A549 (cell line): ENCODE measurements around the gene RFX6.

ENCODE experiments used
- CHD2 ChIP-seq: fragments of 150-350 bp; IDR thresholded peaks from 2 replicates; pipeline ENCODE4 v1.6.1; 2014; ENCODE audit warnings: low read length; ENCODE audit not compliant: partially characterized antibody
- FOSL2 ChIP-seq, 2 experiments: fragments of 450-650 bp in 1 of 2; fragments of >200 bp in 1 of 2; sonication (Bioruptor Twin) in 1 of 2; formaldehyde crosslinking; IDR thresholded peaks; 2 replicates each; pipeline versions ENCODE4 v1.5.0 to v1.6.1; 2016 to 2020; ENCODE audit warnings: mild to moderate bottlenecking in 1 of 2, moderate library complexity in 1 of 2
- KDM1A ChIP-seq: fragments of 200-600 bp; sonication (generic); IDR thresholded peaks from 2 replicates; pipeline ENCODE4 v1.6.1; 2016; ENCODE audit warnings: low read depth, mild to moderate bottlenecking
- KDM5A ChIP-seq: fragments of 200-600 bp; sonication (generic); IDR thresholded peaks from 2 replicates; pipeline ENCODE4 v1.6.1; 2016; ENCODE audit warnings: antibody characterized with exemption, mild to moderate bottlenecking
- POLR2A ChIP-seq: IDR thresholded peaks from 2 replicates; pipeline ENCODE4 v1.6.1; 2012; ENCODE audit warnings: mild to moderate bottlenecking, low read length
- RAD21 ChIP-seq, 2 experiments: fragments of >200 bp in 1 of 2; sonication (Bioruptor Twin) in 1 of 2; formaldehyde crosslinking in 1 of 2; IDR thresholded peaks in 1 of 2; conservative IDR thresholded peaks in 1 of 2; 2 replicates in 1 of 2; 3 replicates in 1 of 2; pipeline ENCODE4 v1.6.1; 2012 to 2018; ENCODE audit warnings: inconsistent platforms in 1 of 2
- RFX5 ChIP-seq: fragments of 450-650 bp; IDR thresholded peaks from 2 replicates; pipeline ENCODE4 v1.7.1; 2014; ENCODE audit warnings: antibody characterized with exemption, mild to moderate bottlenecking, moderate library complexity
- RNF2 ChIP-seq: fragments of 200-600 bp; sonication (generic); IDR thresholded peaks from 2 replicates; pipeline ENCODE4 v1.6.1; 2016; ENCODE audit warnings: low read depth, mild to moderate bottlenecking, antibody characterized with exemption, moderate library complexity, borderline replicate concordance
- TF ChIP-seq, protein P1 (sequence below): fragments of >200 bp; sonication (Bioruptor Twin); formaldehyde crosslinking; IDR thresholded peaks from 3 replicates; pipeline ENCODE4 v1.5.1; 2016

DNA sequence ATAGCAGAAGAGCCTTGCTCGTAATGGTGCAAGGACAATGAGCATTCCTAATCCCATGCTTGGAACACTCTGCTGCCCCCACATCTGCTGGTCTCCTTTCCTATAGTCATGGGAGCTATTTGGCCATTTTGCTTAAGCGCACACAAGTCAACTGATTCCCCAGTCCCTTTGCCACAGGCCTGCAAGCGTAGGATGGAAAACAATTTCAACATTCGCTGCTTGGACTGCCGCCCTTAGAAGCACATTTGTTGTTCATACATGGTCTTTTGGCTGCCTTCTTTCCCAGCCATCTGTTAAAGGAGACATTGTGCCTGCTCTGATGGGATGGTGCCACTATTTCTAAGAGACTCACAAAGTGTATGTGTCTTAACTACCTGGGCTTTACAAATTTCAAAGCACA lies 96.9 kb downstream of the RFX6 start:
- TF ChIP-seq, protein P1, sequence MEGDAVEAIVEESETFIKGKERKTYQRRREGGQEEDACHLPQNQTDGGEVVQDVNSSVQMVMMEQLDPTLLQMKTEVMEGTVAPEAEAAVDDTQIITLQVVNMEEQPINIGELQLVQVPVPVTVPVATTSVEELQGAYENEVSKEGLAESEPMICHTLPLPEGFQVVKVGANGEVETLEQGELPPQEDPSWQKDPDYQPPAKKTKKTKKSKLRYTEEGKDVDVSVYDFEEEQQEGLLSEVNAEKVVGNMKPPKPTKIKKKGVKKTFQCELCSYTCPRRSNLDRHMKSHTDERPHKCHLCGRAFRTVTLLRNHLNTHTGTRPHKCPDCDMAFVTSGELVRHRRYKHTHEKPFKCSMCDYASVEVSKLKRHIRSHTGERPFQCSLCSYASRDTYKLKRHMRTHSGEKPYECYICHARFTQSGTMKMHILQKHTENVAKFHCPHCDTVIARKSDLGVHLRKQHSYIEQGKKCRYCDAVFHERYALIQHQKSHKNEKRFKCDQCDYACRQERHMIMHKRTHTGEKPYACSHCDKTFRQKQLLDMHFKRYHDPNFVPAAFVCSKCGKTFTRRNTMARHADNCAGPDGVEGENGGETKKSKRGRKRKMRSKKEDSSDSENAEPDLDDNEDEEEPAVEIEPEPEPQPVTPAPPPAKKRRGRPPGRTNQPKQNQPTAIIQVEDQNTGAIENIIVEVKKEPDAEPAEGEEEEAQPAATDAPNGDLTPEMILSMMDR = no peak
- no peak for TF ChIP-seq KDM1A
- TF ChIP-seq KDM5A = no peak
- no peak for TF ChIP-seq FOSL2 (IDR thresholded peaks at IDR 0.05)
- TF ChIP-seq FOSL2 (CRISPR knock-in tag; IDR thresholded peaks at IDR 0.05) = no peak
- TF ChIP-seq RAD21 (conservative IDR thresholded peaks at IDR 0.05 in 1 of 2, IDR thresholded peaks at IDR 0.05 in 1 of 2) = no peak
- no peak for TF ChIP-seq CHD2
- no peak for TF ChIP-seq RNF2
- TF ChIP-seq RFX5 = no peak
- no peak for TF ChIP-seq POLR2A
